ENCODE results near the gene SUFU.

SUFU gene

DNA sequence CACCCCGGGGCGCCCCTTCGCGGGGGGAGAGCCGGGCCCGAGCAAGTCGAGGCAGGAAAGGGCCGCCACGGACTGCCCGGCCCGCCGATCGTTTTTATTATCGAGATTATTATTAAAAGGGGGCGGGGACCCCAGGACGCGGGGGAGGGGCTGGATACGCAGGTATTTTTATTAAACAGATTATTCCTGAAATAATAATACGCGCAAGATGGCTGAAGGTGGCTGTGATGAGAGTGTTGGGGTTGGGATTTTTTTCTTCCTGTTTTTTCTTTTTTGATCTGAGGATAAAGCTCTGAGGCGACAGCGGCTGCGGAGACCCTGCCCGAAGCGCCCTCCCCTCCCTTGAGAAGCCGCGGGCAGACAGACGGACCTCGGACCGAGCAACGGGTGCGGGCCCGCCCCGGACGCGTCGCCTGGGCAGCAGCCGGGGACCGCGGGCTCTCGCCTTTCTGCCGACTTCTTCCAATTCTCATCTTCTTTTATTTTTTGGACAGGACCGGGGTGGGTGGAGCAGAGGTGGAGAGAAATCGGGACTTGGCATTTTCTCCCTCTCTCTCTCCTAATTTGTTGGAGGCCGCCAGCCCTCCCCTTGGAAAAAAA lies 139.1 kb downstream of the SUFU start:
- peak in 3 of 5 experiments; percentile 26 to 52 (median 49) for DNase-seq

DNA sequence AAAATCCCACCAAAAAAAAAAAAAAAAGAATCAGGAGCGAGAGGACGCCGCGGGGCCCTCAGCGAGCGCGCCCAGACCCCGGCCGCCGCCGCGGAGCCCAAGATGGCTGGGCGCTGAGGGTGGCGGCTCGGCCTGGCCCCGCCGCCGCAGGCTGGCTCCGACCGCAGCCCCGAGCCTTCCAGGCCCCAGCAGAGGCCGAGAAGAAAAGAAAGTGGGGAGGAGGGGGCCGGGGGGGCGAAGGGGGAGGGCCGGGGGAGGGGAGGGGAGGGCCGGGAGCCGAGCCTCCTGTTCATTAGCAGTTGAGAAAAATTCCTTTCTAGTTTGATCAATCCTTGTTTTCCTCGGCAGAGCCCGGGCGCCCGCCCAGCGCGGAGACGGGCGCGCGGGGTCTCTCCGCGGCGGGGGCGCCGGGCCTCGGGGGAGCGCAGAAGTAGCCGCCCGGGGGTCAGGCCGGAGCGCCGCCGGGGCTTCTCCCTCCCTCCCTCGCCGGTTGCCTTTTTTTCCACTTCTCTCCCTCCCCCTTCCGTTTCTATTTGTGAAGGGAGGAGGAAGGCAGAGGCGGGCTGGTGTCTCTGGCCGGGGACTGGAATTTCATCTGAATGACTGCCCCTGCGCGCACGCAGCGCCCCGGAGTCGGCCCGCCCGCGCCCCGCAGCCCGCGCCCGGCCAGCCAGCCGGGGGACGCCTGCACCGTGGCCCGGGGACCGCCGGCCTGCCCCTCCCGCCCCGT lies 139.7 kb downstream of the SUFU start:
- peak in 4 of 5 experiments; percentile 15 to 70 (median 25) for DNase-seq

DNA sequence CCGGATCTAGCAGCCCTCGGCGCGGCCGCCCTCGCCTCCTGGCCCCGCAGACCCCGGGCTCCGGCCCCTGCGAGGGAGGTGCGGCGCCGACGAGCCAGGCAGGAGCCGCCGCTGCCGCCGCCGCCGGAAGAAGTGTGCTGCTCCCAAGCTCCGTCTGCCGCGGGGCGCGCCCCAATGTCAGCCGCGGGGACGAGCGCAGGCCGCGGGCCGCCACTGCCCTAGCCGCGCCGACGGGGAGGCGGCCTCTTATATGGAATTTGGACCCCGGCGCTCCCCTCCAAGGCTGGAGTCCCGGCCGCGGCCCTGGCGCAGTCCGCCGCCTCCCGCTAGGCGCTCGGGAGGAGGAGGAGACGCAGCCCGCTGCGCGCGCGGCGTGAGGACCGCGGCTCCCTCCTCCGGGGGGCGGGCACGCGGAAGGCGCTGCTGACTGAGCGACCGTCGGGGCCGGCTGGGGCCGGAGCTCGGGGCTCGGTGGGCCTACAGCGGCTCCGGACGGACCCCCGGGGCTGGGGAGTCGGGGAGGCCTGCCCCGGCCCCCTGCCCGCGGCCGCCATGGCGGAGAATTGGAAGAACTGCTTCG lies 140.4 kb downstream of the SUFU start, which contains the start of gene TRIM8:
TSS of gene TRIM8 (plus strand) at position 414 of the 580 bp plus-strand sequence. CDS start at position 553, 139 bp downstream.
- DNase-seq: peak; percentile 24 to 81 (median 40)

DNA sequence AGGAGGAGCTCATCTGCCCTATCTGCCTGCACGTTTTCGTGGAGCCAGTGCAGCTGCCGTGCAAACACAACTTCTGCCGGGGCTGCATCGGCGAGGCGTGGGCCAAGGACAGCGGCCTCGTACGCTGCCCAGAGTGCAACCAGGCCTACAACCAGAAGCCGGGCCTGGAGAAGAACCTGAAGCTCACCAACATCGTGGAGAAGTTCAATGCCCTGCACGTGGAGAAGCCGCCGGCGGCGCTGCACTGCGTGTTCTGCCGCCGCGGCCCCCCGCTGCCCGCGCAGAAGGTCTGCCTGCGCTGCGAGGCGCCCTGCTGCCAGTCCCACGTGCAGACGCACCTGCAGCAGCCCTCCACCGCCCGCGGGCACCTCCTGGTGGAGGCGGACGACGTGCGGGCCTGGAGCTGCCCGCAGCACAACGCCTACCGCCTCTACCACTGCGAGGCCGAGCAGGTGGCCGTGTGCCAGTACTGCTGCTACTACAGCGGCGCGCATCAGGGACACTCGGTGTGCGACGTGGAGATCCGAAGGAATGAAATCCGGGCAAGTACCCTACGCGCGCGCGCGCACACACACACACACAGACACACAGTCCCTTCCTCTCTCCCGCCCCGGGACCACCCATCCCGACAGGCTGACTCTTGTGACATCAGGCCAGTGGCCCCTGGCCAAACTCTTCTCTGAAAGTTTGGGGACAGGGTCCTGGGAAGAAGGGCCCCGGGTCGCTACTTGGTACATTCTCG lies 141.0 kb downstream of the SUFU start:
- peak; percentile 59 to 90 (median 72) for DNase-seq

DNA sequence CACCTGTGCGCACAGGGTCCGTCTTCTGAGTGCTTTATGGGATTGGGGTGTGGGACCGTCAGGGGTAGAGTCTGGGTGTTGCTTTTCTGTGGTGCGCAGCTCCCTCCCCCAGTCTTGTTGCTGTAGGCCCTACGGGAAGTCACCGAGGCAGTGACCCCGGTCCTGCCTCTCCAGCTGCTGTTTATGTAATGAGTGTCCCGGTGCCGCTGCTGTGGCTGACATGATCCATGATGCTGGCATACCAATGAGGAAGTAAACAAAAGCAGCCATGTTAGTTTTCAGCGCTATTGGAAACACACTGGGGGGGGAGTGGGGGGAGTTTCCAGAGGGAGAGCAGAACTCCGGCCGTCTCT lies 141.6 kb downstream of the SUFU start:
- peak in 3 of 5 experiments; percentile 32 to 69 (median 33) for DNase-seq

DNA sequence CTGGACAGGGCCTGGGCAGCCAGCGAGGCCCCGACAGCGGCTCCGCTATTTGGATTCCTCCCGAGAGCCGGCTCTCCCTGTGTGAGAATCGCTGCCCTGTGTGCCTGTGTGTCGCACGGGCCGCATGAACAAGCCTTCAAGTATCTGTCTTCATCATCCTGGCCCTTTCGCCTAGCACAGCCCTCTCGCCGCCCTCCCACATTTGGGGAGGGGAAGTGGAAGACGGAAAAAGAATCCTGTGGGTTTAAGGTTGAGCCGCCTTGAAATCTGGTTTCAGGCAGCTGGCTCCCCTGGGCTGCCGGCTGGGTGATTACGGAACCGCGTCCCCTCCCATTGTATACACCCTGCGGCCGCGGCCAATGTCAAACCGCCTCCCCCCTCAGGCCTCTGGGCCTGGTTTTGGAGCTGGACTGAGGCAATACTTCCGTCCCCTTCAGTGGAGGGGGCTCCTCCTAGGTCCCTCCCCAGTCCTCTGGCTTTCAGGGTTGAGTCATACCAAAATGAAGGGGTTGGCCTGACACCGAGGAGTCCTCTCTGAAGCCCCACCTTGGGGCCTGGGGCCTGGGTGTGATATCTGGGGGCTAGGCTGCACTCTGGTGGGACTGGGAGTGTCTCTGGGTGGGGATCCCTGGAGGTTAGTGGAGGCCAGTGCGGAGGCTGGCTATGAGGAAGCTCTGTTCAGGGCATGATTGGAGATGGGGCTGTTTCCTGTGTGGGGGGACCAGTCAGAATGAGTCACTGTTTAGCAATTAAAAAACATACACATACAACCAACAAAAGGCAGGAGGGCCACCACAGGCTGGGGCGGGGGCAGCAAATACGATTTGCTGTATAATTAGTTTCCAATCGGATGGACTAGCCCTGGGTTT lies 142.2 kb downstream of the SUFU start:
- DNase-seq: peak; percentile 16 to 91 (median 65)

DNA sequence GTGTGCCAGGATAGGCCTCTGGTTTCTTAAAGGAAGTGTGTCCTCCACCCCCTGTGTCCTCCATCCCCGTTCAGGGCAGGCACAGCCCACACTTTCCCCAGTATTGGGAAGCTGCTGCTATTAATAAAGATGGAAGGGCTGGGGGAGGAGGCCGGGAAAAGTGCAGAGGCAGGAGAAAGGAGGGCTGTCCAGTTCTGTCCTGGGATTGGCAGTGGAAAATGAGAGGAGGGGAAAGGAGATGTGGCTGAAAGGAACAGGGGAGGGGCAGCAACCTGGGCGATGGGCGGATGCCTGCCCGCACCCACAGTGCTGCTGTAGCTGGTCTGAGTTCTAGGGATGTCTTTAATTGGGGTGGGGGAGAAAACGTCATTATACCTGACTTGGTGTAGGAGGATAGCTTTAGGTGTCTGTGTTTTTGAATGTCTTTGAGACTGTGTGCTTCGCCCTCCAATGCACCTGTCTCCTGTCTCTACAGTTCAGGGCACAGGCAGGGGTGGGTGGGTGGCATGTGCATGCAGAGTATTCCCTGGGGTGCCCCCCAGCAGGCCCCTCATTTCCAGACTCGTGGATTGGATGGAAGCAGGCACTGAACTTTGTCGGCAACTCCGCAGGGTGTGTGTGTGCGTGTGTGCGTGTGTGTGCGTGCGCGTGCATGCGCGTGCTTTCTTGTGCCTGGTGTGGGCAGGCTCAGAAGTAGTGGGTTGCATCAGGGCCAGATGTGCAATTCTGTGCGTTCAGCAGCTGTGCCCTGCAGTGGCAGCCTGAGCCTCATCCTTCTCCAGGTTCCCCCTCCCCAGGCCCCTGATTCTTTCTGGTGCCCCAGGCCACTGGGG lies 143.1 kb downstream of the SUFU start:
- DNase-seq: peak in 3 of 5 experiments; percentile 27 to 88 (median 33)

DNA sequence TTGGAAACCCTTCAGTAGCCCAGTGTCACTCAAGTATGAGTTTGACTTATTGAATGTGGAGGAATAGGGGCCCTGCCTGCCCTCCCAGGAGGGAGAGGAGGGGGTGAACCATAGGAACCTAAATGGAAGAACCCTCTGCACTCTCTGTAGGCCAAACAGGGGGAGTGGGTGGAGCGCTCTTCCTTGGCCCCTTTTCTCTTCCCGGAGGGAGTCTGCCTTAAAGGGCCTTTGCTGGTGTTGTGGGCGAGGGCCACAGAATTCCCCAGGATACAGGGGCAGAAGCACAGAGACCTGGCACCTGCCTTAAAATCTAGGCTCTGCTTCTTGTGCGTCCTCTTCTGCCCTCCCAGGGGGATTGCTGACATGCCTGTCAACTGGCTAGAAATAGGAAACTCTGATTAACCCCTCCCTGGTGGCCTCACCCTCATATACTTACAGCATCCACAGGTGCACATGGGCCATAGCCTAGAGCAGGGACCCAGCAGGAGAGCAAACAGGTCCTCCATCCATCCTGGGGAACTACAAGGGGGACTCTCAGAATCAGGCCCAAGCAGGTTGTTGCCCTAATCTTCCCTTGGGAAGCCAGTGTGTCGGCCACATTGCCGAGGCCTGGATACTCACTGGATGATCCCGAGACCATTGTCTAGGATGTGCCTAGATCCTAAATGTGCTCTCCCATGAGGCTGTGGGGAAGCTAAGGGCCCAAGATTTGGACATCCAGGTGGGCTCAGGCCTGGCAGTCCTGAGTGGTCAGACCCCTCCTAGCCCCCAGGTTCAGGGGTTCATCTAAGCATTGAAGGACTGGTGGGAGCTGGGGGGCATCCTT lies 143.9 kb downstream of the SUFU start:
- DNase-seq: no peak

DNA sequence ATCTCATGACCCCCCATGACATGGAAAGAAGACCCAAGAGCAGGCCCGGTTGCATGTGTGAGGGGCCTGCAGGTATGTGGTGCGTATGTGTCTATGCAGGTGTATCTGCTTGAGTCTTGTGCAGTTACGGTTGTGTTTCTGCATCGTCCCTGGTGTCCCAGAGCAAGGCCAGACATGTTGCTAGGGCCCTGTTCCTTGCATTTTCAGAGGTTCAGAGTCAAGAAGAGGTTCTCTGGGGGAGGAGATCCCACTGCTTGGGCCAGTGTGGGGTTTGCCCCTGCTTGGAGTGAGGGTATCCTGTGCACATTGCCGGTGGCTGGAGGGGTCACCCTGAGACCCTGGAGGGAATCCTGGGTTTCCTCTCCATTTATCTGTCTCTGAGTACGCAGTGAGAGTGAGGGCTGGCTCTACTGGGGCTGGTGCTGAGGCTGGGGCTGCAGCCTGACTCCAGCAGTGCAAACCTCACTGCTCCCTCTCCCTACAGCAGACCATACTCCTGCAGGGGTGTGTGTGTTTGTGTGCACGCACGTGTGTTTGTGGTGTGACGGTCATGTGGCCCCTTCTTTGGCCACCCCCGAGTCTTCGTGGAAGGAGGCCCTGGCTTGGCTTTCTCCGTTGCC lies 144.6 kb downstream of the SUFU start:
- DNase-seq: no peak

DNA sequence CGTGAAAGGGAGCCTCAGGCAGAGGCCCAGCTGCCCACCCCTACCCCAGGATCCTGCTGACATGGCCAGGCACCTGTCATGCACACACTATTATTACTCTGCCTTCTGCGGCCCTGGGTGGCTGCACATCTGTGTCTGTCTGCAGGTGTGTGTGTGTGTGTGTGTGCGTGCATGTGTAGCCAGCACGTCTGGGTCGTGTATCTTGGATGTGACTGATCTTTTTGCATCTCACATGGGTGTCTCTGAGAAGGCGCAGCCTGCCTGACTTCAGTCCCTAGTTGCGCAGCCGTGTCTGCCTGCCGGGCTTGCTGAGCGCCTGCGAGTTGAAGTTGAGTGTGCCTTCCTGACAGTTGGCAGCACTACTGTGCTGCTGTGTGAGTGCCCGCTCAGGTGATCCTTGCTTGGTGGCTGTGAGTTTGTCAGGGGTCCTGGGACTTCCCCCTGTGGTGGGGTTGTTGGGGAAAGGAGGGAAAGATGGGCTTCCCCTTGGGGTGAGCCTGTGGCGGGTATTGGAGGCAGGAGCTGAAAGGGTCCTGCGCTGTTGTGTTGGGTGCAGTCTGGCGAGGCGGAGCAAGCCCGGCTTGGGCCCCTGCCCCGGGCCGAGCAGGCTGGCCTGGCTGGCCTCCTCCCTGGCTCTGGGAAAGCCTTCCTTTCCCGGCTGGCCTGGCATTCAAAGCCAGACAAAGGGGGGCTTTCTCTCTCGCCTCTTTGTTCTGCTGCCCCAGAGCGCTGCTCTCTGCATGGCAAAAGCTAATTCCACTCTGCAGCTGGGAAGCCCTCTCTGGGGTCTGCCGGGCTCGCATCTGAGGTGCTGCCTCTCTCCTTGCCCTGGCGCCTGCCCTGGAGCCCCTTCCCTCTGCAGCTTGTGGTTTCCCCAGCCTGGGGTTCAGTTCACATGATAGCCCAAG lies 145.4 kb downstream of the SUFU start:
- peak in 2 of 5 experiments; percentile 34 to 48 for DNase-seq

DNA sequence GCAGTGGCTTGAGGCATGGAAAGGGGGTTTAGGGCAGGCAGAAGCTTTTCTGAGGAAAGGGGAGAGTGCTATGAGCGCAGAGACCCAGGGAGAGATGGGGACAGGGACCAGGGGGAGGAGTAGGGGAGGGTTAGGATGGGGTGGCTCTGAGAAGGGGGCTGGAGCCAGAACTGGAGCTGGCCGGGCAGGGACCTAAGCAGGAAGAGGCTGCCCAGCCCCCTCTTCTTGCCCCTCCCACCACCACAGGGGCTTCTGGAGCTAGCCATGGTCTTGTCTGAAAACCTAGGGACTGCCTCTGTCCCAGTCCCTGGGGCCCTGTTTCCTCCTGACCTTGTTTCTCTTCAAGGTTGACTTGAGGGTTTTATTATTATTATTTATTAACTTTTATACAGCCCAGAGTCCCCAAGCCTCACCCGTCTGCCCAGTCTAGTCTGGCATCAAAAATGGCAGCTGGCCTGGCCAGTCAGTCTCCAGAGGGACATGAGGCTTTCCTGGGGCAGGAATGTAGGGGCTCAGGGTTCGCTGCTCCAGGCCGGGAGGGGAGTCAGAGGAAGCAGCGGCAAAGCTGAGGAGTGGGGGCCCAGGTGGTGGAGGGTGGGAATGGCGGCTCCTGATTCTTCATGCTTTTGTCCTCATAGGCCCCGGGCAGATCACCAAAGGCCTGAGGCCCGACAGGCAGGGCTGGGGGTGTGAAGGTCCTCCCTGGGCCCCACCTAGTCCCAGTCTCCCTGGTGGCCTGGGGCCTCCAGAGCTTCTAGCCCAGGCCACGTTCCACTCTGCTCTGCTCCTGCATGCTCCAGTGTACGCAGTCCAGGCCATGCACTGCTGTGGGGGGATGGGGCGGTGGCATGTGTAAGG lies 146.3 kb downstream of the SUFU start:
- no peak for DNase-seq

DNA sequence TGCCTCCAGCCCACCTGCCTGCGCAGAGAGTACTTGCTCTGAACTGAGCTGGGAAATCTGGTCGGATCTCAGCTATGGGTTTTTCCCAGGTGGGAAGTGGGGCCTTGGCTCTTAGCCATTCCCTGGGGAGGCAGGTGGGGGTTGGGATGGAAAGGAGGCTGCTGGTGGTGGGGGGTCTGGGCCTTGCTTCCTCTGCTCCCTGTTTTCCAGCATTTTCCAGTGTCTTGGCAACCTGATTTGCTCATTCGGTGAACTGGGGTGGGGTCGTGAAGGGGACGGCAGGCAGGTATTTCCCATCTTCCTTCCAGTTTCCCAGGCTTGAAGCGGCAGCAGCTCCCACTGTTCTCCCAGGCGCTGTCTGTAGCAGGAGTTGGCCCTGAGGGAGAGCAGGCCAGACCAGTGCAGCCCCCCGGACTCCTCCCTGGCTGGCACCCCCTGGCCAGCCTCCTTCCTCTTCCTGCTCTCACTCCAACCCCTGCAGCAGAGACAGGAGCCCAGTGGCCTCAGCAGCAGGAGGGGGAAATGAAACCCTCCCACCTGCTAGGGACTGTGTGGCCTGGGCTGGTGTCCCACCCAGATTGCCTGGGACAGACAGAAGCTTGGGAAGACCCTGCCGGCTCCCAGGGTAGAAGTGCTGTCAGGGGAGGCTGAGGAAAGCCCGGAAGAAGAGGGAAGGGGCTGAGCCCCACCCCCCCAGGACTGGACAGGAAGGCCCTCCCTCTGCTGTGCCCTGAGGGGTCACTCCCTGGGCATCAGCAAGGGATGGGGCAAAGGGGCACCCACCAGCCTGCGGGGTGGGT lies 147.1 kb downstream of the SUFU start:
- DNase-seq: no peak

DNA sequence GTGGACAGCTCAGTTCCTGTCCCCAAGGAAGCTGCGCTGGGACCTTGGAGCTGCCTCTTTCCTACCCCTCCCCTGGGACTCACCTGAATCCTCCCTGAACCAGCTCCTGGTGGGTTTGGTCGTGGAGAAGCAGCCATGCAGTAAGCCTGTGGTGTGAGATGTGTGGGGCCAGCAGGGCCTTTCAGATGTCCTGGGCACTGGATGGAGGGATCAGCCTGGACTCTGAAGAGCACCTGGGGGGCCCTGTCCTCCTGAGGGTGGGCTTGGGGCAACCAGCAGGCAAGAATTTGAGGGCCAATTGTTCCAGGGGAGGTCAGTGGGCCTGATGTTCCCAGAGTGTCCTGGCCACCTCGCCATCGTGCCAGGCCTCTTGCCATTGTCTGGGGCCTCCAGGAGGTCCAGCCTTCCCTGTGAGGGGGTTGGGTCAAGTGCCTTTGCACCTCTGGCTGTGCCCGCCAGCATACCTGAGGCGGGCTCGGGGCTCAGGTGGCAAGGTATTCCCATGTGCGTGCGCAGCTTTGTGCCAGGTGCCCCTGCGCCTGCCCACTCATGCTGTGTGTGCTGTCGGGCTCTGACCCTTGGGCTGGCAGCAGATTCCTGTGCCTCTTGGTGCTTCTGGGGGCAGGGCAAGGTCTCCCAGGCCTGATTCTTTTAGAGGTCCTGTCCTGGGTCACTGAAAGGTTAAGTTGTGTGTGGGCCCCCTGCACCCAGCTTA lies 147.8 kb downstream of the SUFU start:
- DNase-seq: no peak

DNA sequence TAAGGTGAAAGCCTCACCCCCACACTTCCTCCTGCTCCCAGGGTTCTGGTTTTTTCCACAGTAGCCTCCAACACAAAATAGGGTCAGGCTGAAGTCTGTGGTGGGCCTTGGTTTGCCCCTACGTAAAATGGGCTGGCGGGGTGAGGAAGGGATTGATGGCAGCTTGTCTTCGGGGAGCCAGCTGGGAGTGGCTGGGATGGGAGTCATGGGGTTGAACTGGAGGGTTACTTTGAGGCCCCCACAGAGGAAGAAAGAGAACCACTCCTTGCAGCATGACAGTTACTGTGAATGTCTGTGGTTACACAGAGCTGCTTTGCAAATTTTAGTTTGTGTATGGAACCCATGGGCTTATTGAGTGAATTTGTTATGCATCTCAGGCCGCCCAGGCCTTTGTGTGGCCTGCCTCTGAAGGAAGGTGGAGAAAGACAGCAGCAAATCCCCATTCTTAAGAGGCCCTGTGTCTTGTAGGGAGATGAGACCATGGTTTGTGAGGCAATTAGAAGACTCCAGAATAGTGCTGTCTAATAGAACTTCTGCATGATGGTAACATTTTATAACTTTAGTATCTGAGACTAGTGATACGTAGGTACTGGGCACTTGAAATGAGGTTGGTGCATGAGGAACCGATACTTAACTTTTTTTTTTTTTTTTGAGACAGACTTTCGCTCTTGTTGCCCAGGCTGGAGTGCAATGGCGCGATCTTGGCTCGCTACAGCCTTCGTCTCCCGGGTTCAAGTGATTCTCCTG lies 148.6 kb downstream of the SUFU start:
- DNase-seq: peak in 1 of 5 experiments; percentile 66

DNA sequence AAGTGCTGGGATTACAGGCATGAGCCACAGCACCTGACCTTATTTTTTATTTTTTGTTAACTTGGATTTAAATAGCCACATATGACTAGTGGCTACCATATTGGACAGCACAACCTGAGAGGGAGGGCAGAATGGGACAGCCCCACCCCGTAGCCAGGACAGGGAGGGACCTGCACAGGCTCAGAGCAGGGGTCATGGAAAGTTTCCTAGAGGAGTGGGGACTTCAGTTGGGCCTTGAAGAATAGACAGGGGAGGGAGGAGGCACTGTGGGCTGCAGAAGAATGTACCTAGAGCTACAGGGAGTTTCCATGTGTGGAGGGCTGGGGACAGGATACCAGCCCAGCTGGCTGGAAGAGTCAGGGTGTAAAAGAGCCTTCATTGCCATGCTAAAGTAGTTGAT lies 149.3 kb downstream of the SUFU start:
- no peak for DNase-seq

All from T-helper 2 cell (primary cell).